Erythroblast (primary cell): ENCODE measurements around the gene COASY.
A peak's percentile ranks its signal among the peaks of the same experiment; 100 is the strongest.

Experiments
- DNase-seq, 2 experiments: peaks; one replicate each; lab custom pipeline; 2025; lab: John Stamatoyannopoulos, UW
- GATA1 ChIP-seq: IDR thresholded peaks from 2 replicates; pipeline ENCODE4 v1.6.1; 2011; ENCODE audit warnings: low read depth, mild to moderate bottlenecking, control low read depth, low read length, moderate library complexity
- POLR2A ChIP-seq: IDR thresholded peaks from 2 replicates; pipeline ENCODE4 v1.6.1; 2011; ENCODE audit warnings: mild to moderate bottlenecking, low read length

The COASY gene

DNA sequence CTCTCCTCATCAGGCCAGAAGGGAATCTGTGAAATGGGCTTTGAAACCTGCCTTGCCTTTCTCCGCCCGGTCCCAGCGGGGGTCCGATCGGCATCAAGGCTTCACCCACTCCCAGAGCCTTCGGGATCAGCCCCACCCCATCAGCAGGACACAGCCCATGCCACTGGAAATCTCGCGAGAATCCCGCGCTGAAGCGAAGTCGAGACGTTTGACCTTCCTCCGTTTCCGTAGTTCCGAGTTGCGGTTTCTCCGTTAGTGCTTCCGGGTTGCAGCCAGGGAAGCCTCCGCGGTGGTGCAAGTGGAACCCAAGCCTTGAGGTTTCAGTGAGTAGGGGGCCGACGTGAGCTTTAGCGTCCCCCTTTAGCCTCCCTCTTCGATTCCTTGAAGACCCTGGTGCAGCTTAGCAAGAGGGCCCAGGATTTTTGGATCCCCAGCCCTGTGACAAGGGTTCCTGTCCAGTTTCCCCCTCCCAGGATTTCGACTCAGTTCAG lies at the start of gene COASY:
TSS of gene COASY (plus strand) at position 252 of the 491 bp plus-strand sequence. CDS start 475 bp downstream, outside the sequence.
- TF ChIP-seq GATA1: no peak
- TF ChIP-seq POLR2A: peak; percentile 84
- peak; percentile 96 to 97 for DNase-seq

DNA sequence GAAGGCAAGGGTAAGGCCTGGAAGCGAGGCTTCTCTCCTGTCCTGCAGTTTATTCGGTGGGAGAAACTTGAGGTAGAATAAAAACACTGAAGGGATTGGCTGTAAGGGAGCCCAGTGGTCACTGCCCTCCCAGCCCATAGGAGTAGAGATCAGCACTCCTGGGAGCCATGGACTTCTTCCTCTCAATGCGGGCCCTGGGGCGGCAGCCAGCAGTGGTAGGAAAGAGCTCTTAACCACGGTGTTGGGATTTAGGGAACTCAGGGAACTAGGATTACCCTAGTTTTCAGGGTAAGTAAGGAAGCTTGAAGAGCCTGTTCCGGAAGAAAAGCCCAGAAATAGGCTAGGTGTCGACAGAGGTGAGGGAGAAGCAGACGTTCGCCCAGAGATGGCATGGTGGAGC lies 49.7 kb upstream of the COASY start:
- TF ChIP-seq GATA1 (no peak), POLR2A (no peak)
- no peak for DNase-seq

DNA sequence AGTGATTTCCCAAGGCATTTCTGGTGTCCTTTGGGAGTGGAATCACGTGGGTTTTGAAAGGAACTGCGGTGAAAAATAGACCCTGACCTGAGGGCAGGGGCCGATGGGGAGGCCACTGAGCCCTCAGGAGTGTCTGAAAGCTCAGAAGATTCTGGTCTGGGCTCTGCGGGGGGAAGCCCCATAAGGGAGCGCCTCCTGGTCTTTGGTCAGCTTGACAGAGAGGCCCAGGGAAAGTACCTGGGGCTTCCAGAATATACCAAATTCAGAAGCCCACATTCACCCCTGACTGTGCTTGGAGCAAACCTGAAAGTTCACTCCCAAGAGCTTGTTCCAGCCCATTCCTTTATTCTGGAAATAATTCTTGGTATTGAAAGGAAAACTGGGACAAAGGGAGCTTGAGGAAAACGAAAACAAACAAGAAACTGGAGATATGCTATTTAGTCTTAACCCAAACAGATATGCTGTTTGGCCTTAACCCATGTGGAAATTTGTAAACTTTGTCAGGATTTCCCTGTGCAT lies 49.2 kb upstream of the COASY start:
- TF ChIP-seq POLR2A (no peak), GATA1 (no peak)
- no peak for DNase-seq

DNA sequence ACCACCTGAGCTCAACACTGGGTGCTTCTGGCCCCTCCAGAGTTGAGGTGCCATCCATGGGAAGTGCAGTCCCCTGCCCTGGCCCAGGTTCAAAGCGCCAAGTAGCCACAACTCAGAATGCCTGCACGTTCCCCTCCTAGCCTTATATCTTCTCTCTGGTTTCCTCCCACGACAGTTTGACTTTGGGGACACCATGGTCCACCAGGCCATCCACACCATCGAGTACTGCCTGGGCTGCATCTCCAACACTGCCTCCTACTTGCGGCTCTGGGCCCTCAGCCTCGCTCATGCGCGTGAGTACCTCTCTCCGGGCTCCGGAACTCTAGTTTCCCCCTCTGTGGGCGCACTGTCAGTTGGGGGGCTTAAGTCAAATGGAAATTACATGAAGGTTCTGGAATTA lies 48.3 kb upstream of the COASY start:
- no peak for TF ChIP-seq POLR2A
- no peak for TF ChIP-seq GATA1

DNA sequence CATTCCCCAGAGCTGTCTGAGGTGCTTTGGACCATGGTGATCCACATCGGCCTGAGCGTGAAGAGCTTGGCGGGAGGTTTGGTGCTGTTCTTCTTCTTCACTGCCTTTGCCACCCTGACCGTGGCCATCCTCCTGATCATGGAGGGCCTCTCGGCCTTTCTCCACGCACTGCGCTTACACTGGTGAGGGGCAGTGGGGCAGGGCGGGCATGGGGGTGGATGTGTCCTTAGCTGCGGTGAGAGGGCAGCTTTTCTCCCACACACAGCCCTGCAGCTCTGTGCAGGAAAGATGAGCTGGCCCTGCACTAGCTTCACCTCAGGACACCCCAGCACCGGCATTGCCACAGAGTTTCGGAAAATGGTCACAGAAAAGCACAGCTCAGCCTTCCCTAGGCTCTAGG lies 47.7 kb upstream of the COASY start:
- DNase-seq: no peak
- no peak for TF ChIP-seq GATA1
- TF ChIP-seq POLR2A: no peak

More for the DNA sequence above, 48.3 kb upstream of the COASY start:
- no peak for DNase-seq

DNA sequence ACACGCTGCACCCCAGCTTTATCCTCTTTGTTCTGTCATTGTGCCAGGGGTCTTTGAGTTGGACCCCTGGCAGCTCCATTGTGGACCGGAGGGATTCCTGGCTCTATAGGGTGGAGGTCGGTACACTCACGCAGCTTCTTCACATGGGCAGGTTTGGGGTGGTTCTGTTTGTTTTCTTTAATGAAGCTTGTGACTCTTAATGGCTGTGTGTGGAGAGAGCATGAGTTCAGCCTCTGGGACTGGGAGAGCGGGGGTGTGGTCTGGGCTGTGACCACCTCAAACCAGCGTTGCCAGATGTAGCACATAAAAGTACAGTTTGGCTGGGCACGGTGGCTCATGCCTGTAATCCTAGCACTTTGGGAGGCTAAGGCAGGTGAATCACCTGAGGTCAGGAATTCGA lies 47.1 kb upstream of the COASY start:
- no peak for DNase-seq

DNA sequence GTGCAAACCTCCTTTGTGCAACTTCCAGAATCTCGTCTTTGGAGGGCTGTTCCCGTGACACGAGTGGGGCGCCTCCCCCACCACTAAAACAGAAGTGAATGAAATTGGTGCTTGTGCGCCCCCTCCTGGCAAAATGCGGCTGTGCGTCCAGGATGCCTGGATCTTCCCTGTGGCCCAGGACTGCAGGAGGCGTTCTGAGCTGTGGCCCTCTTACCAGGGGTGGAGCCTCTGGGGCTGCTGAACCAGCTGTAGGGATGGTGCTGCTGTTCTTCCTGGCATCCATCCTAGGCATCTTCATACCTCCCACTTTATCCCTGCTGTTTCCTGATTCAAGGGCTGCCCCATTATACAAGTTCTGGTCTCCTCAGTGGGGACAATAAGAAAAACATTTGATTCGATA lies 44.4 kb upstream of the COASY start:
- peak; percentile 84 to 92 for DNase-seq
- no peak for TF ChIP-seq POLR2A
- TF ChIP-seq GATA1: no peak

More for the DNA sequence above, 47.1 kb upstream of the COASY start:
- TF ChIP-seq GATA1 (no peak), POLR2A (no peak)

DNA sequence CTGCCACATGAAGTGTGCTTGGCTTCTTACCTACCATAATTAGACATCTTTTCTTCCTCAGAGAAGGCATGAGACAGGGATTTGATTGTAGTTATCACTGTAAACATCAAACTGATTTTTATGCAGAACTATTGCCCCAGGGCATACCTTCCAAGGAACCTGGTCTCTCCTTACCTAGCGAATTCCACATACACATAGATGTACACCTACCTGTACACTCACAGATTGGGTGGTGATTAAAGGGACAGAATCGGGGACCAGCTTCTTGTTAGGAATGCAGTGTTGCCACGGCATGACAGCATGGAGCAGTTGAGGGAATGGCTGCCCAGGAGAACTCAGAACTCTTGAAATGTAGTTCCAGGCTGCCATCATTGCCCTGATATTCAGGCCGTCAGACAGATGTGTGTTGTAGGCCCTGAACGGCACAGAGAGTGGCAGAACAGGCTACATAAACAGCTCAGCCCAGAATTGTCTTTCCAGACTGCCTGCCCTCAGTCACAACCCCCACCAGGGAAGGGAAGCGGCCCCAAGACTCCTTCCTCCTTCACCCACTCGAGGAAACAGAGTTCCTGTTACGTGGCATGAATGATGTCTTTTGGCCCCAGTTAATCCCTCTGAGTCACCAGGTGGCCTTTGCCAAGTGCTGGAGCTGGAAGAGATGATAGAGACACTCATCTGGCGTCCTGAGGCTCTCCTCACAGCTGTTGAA lies 43.7 kb upstream of the COASY start:
- DNase-seq: peak; percentile 89 to 92
- TF ChIP-seq POLR2A (no peak), GATA1 (no peak)

DNA sequence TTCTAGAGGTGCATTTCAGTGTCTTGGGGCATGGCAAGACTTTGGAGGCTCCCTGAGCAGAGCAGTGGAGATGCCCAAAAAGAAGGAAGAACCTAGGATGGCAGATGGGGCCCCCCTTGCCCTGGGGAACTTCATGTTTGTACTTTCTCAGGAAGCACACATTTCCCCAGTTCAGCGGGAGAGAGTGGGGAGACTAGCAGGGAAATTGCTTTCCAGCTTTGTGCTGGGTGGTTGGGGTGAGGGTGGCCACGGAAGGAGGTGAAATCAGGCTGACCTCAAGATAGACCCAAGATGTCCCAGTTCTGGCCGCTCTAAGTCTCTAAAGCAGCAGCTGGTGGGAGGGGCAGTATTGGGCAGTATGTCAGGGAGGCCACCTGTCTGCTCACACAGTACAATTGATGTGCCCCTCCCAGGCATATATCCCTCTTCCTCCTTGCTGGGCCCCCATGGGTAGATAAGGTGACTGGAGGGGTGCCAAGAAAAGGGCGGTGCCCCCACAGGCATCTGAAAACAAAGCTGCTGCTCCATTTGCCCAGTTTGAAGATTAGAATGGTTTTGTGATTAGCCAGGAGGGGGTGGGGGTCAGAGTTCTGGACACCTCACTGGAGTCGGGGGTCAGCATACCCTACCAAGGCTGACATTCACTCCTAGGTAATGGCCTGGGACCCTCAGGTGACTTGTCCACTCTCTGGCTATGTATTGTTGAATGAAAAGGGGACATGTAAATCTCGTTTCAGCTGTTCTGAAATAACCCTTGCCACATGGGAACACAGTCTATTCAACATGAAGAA lies 43.0 kb upstream of the COASY start:
- TF ChIP-seq POLR2A (peak; percentile 35), GATA1 (peak; percentile 75)
- peak; percentile 95 to 97 for DNase-seq

DNA sequence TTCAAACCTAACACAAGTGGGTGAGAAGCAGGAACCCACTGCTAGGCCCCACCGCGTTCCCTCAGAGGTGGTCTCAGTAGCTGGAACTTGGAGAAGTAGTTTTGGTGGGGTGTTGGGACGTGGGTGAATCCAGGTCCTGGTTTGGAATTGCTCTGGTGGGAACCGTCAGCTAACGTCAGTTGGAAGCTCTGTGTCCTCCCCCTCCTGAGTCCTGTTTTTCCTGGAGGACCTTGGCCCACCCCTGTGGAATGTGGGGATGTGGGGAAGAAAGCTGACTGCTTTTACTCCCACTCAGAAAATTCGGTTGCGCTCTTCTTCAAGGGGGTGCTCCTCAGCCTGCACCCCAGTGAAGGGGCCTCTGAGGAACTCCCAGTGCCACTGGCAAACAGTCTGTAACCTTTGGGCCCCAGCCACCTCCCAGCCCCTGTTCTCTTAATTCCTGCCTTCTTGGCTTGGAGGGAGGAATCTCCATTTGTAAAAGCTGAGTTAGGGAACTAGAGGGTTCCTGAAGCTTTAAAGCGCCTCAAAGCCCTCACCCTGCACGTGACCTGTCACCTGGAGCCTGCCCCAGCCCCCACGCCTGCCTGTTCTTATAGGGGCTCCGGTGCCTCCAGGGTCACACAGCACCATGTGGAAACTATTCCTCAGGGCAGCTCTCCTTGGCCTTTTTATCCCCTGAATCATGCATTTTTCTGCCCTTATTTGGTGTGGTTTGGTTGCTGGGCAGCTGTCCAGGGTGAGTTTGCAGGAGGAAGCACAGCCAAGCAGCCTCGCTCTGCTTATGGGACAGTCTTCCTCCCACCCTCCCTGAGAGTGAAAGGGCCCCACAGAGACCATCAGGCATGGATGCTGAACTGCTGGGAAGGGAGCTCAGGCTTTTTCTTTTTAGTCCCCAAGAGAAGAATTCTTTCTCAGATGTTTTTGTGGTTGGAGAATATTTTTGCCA lies 42.1 kb upstream of the COASY start:
- DNase-seq: peak; percentile 78 to 82

DNA sequence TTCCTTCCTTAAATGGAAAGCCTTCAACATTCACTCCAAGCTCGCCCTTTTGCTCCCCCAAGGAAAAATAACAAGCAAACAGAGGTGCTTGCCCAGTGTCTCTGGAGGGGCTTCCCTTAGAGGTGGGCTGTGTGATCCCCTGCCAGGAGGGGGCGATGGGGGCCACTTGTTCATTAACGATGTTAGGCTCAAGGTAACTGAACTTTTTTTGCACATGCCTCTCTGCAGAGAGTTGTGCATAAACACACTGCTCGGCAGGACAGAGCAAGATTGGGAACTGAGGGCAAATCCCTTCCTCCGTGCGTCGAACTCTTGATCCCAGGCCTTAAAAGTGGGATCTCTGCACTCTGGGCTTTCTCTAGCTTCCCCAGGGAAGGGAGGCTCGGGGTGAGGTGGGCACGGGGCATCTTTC lies 41.4 kb upstream of the COASY start:
- DNase-seq: peak; percentile 49 to 59
- no peak for TF ChIP-seq POLR2A
- no peak for TF ChIP-seq GATA1

More for the DNA sequence above, 42.1 kb upstream of the COASY start:
- no peak for TF ChIP-seq GATA1
- TF ChIP-seq POLR2A: peak; percentile 29

DNA sequence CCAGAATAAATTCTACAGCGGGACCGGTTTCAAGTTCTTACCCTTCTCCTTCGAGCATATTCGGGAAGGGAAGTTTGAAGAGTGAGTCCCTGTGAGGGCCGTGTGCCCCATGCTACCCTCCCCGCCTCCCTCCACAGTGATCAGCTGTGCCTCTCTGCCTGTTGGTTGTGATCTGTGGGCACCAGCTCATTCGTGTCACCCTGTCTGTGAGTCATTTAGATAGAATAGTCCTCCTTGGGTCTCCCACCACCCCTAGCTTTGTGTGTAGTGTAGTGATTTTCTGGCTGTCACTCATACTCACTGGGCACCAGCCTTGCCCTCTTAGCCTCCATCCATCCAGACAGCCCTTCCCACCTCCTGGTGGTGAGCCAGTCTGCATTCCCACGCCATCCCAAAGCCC lies 40.9 kb upstream of the COASY start:
- DNase-seq: no peak
- TF ChIP-seq GATA1 (no peak), POLR2A (no peak)

DNA sequence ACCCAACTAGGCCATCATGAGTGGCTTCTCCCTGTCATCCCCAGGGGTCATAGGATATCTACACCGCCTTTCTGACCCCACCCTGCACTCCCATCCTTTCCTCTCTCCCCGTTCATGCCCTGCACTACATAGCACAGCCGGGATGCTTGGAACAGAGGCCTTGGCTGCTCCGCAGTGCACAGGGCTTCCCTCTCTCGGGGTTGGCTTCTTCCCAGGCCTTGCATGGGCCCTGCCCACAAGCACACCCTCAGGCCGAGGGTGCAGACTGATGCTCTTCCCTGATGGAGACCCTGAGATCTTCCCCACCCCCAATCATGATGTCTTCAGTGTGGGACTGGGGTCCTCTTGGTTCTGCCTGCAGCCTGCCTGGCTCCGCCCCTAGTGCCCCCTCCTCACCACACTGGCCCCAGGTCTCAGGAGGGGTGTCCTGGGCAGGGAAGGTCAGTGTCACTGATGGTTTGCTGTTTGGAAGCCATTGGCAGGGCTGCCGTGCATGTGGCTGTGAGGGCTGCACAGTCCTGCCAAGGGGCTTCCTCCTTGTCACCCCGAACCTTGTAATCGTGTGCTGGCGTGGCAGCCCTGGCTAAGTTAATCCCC lies 40.2 kb upstream of the COASY start:
- TF ChIP-seq POLR2A (no peak), GATA1 (no peak)
- no peak for DNase-seq

DNA sequence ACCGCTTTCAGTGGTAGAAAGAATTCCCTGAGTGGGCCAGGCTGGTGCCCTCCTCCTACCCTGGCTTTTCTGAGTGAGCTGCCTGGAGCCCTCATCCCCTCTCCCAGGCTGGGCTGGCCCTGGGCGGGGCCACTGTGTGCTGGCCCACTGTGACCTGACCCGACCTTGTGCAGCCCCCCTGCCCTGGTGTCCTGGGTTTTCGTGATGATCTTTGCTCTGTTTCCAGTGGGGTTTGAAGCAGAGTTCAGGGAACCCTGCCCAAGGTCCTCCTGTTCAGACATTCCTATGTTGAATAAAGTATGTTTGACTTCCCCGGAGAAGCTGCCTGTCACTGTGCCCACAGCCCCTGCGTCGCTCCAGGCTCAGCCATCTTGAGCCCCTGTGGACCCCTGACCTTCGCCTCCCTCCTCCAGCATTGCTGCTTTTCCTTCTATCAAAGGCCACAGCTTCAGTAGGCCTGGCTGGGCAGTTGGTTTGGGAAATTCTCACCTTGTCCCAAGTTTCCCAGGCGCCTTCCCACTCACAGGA lies 39.6 kb upstream of the COASY start:
- no peak for TF ChIP-seq POLR2A

More for the DNA sequence above, 39.6 kb upstream of the COASY start:
- DNase-seq: no peak
